Colonic mucosa (tissue), 4 donors: ENCODE results near the gene ATP2C2. TPM values are rescaled to one million over a fixed set of nuclear protein-coding genes. Genes with fewer than 3 reads are reported as not detected.

Source experiments
- DNase-seq: peaks from one replicate; pipeline ENCODE4 v3.0.0-alpha.2; 2020
- H3K27ac ChIP-seq: fragments of 200-600 bp; one replicate; pipeline ENCODE4 v1.8.0; 2021
- H3K27me3 ChIP-seq: fragments of 200-600 bp; one replicate; pipeline ENCODE4 v1.8.0; 2021
- H3K36me3 ChIP-seq: fragments of 200-600 bp; one replicate; pipeline ENCODE4 v1.8.0; 2021
- H3K4me1 ChIP-seq: fragments of 200-600 bp; one replicate; pipeline ENCODE4 v1.8.0; 2021; ENCODE audit warnings: mild to moderate bottlenecking
- H3K4me3 ChIP-seq: fragments of 200-600 bp; one replicate; pipeline ENCODE4 v1.8.0; 2021
- H3K9ac ChIP-seq, 2 donors: one replicate each; pipeline ENCODE4 v1.7.0; 2013; ENCODE audit warnings: control low read depth in 2 of 2, low read depth in 2 of 2, low read length in 2 of 2
- H3K9me3 ChIP-seq: fragments of 200-600 bp; one replicate; pipeline ENCODE4 v1.8.0; 2021
- intact Hi-C: fragments of 100-400 bp; cut with DNase I; formaldehyde crosslinking; loops from one replicate; pipeline ENCODE4 v1.14.1; 2022
- total RNA-seq, 2 donors: library from RNA; stranded (reverse); fragmentation: NEBNext Ultra II Directional in 1 of 2; extraction: Animal tissue kit (Norgen Biotek cat#: 25700) in 1 of 2; gene quantifications; one replicate each; pipeline ENCODE4 v1.2.1, GENCODE V29; 2021
- TF ChIP-seq, protein P1 (sequence below): fragments of 200-600 bp; IDR thresholded peaks from one replicate; pipeline ENCODE4 v1.8.0; 2022; ENCODE audit warnings: antibody characterized with exemption, mild to moderate bottlenecking
- donor health status: healthy.
- donor health status: DM: no; HTN: no; CAD: no.
- donor health status: DM: no; HTN: no; CAD: no.

The ATP2C2 gene
- total RNA-seq, 2 donors from 2014 or later = 126 to 220 TPM

DNA sequence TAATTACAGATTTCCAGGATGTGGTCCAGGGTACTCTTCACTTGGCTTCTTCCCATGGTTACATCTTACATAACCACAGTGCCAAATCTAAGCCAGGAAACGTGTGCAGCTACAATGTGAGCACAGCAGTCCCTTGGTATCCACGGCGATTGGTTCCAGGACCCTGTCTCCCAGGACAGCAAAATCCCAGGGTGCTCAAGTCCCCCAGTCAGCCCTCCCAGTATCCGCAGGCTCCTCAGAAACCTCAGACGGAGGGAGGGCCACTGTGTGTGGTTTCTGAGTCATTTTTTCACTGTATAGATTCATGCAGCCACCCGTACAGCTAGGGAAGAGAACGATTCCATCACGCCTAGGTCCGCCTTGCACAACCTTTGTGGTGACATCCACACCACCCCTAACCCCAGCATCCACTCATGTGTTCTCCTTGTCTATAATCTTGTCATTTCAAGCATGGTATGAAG lies 11.1 kb upstream of the ATP2C2 start:
- no peak overlapping the region for H3K4me3 ChIP-seq
- TF ChIP-seq, protein P1, sequence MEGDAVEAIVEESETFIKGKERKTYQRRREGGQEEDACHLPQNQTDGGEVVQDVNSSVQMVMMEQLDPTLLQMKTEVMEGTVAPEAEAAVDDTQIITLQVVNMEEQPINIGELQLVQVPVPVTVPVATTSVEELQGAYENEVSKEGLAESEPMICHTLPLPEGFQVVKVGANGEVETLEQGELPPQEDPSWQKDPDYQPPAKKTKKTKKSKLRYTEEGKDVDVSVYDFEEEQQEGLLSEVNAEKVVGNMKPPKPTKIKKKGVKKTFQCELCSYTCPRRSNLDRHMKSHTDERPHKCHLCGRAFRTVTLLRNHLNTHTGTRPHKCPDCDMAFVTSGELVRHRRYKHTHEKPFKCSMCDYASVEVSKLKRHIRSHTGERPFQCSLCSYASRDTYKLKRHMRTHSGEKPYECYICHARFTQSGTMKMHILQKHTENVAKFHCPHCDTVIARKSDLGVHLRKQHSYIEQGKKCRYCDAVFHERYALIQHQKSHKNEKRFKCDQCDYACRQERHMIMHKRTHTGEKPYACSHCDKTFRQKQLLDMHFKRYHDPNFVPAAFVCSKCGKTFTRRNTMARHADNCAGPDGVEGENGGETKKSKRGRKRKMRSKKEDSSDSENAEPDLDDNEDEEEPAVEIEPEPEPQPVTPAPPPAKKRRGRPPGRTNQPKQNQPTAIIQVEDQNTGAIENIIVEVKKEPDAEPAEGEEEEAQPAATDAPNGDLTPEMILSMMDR = no peak
- intact Hi-C loops = no loop called here
- H3K9me3 ChIP-seq = no peaks in the 10 kb centered on the region
- no peaks in the 10 kb centered on the region for H3K36me3 ChIP-seq
- DNase-seq = no peak
- H3K27me3 ChIP-seq = no peaks in the 10 kb centered on the region
- peaks cover 11% of the 10 kb centered on the region for H3K4me1 ChIP-seq
- H3K27ac ChIP-seq = peak overlapping the region; percentile 8
- H3K9ac ChIP-seq = no peak overlapping the region

- Histone ChIP-seq H3K4me1 (peaks cover 13% of the 10 kb centered on the region), H3K9me3 (no peaks in the 10 kb centered on the region), H3K9ac (peak overlapping the region in 1 of 2 donors; percentile 74), H3K27me3 (no peaks in the 10 kb centered on the region), H3K4me3 (no peak overlapping the region), H3K36me3 (no peaks in the 10 kb centered on the region), H3K27ac (peak overlapping the region; percentile 87)
- TF ChIP-seq, protein P1 = no peak
- intact Hi-C loops = no loop called here
- peak; percentile 60 for DNase-seq
Observed at GRCh38 chr16:84358601-84359295, 9.6 kb upstream of the ATP2C2 start.

DNA sequence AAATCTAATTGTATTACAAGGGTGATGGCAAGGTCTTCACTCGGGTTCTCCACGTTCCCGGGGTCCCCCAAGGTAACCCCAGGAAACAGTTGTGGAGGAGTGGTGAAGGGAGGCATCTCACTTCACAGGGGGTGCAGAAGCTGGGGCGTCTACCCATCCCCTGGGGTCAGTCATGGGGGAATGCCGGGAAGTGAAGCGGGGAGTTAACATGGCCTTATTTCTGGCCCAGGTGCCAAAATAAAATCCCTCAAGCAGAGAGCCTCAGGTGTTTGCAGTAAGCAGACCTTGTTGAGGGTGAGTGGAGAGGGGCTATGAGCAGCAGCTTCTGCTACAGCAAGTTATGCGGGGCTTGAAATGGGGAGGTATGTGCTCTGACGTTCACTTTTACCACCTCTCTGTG lies 9.0 kb upstream of the ATP2C2 start:
- peak overlapping the region in 1 of 2 donors; percentile 74 for H3K9ac ChIP-seq
- intact Hi-C loops = no loop called here
- H3K9me3 ChIP-seq = no peaks in the 10 kb centered on the region
- DNase-seq = no peak
- H3K4me1 ChIP-seq = peaks cover 13% of the 10 kb centered on the region
- no peaks in the 10 kb centered on the region for H3K27me3 ChIP-seq
- TF ChIP-seq, protein P1 = no peak
- no peaks in the 10 kb centered on the region for H3K36me3 ChIP-seq
- H3K4me3 ChIP-seq = no peak overlapping the region
- peak overlapping the region; percentile 87 for H3K27ac ChIP-seq

- Histone ChIP-seq H3K27me3 (no peaks in the 10 kb centered on the region), H3K27ac (no peak overlapping the region), H3K4me3 (no peak overlapping the region), H3K36me3 (no peaks in the 10 kb centered on the region), H3K4me1 (peaks cover 13% of the 10 kb centered on the region), H3K9ac (peak overlapping the region in 1 of 2 donors; percentile 5), H3K9me3 (no peaks in the 10 kb centered on the region)
- intact Hi-C loops = no loop called here
- no peak for DNase-seq
- TF ChIP-seq, protein P1 = no peak
Observed at GRCh38 chr16:84360170-84360569, 8.2 kb upstream of the ATP2C2 start.

- Histone ChIP-seq H3K9ac (peak overlapping the region in 1 of 2 donors; percentile 5), H3K36me3 (no peaks in the 10 kb centered on the region), H3K4me3 (no peak overlapping the region), H3K9me3 (no peaks in the 10 kb centered on the region), H3K4me1 (peaks cover 13% of the 10 kb centered on the region), H3K27me3 (no peaks in the 10 kb centered on the region), H3K27ac (no peak overlapping the region)
- TF ChIP-seq, protein P1 = no peak
- DNase-seq = no peak
- intact Hi-C loops = no loop called here
Observed at GRCh38 chr16:84360748-84361147, 7.6 kb upstream of the ATP2C2 start.
